Neural progenitor cell (in vitro differentiated cells): Measurements from ENCODE around the gene PDE9A.

ENCODE experiments used
- EZH2 ChIP-seq: fragments of 200-600 bp; sonication (generic); IDR thresholded peaks from 2 replicates; pipeline ENCODE4 v1.6.1; 2017; ENCODE audit warnings: antibody characterized with exemption, mild to moderate bottlenecking, moderate library complexity
- TF ChIP-seq, protein P1 (sequence below): fragments of 200-600 bp; sonication (generic); IDR thresholded peaks from 2 replicates; pipeline ENCODE4 v1.5.1; 2017; ENCODE audit warnings: antibody characterized with exemption, mild to moderate bottlenecking

DNA sequence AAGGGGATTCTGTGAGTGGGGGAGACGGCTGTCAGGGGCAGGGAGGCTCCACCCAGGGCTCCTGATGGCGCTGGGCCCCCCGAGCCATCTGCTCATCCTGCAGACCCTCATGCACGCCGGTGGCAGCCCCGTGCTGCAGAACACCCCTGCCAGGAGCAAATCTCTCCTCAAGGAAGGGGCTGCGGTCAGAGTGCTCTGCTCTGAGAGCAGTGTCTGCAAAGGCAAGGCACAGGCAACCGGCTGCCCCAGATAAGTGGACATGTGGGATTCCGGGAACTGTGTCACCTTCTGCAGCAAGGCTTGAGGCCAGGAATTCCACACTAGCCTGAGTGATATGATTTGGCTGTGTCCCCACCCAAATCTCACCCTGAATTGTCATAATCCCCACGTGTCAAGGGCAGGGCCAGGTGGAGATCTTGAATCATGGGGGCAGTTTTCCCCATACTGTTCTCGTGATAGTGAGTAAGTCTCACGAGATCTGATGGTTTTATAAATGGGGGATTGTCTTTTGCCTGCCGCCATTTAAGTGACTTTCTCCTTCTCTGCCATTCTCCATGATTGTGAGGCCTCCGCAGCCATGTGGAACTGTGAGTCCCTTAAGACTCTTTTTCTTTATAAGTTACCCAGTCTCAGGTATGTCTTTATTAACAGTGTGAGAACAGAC lies 101.0 kb downstream of the PDE9A start:
- TF ChIP-seq, protein P1, sequence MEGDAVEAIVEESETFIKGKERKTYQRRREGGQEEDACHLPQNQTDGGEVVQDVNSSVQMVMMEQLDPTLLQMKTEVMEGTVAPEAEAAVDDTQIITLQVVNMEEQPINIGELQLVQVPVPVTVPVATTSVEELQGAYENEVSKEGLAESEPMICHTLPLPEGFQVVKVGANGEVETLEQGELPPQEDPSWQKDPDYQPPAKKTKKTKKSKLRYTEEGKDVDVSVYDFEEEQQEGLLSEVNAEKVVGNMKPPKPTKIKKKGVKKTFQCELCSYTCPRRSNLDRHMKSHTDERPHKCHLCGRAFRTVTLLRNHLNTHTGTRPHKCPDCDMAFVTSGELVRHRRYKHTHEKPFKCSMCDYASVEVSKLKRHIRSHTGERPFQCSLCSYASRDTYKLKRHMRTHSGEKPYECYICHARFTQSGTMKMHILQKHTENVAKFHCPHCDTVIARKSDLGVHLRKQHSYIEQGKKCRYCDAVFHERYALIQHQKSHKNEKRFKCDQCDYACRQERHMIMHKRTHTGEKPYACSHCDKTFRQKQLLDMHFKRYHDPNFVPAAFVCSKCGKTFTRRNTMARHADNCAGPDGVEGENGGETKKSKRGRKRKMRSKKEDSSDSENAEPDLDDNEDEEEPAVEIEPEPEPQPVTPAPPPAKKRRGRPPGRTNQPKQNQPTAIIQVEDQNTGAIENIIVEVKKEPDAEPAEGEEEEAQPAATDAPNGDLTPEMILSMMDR: no peak
- no peak for TF ChIP-seq EZH2
